ENCODE measurements around the gene KLF14. TPM values are rescaled to one million over a fixed set of nuclear protein-coding genes. Genes with fewer than 3 reads are reported as not detected.
A peak's percentile ranks its signal among the peaks of the same experiment; 100 is the strongest.
"Not testable (repeated sequence)": the region's sequence is repeated elsewhere in the genome, so short reads cannot be mapped to it uniquely, and the experiment has no call there.

The KLF14 gene
- not detected in 3 replicates for total RNA-seq (2021)
- not detected for Bru-seq, nascent RNA
- long read RNA-seq, experiment 1, partial matches to known transcripts = 0 of 1 reads
- long read RNA-seq, experiment 1, other reads (novel, unspliced or antisense) = 0 of 1 reads
- long read RNA-seq, experiment 2 = 0 reads
- long read RNA-seq, experiment 3 = 0 reads

DNA sequence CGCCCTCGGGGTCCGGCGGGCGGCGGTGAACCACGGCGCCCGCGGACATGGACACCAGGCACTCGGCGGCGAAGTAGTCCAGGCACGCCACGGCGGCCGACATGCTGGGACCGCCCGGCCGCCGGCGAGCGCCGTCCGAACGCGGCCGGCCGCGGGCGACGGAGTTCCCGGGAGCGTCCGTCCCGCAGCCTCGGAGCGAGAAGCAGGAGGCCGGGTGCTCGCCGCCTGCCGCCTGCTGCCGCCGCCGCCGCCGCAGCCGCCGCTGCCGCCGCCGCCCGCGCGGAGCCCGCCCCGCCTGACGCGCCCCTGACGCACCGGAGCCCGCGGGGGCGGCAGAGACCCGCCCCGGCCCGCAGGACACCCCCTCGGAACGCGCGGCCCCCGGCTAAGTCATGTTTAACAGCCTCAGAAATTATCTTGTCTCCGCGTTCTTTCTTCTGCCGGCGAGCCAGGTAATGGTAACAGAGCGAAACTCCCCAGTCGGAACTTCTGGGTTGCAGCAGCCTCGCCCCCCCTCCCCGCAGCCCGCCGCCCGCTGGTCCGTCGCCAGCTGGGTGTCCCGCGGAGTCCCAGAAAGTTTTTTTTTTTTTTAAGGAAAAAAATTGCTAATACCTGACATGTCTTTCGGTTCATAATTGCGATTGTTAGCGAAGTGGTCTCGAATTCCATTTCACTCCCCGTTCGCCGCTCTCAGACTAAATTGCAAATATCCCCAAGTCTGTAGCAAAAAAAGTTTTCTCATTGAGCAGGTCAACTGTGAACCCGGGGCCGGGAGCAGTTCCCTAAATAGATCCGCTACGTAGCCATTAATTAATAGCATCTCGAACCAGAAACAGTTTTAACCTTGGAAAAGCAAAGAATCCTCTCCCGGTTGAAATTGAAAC lies at the start of gene KLF14:
KLF14 (minus strand) TSS at position 277 of the 884 bp plus-strand sequence; CDS start at position 103, 174 bp downstream.
- ChIA-PET CTCF (interaction anchor here (0.8 to 3.2 kb wide), 4 partner anchors 23 to 662 kb away, joined by 3 to 20 read pairs (median 7); partner anchors contain the start of gene TMEM209), POLR2A (interaction anchor here (1.5 kb wide), 1 partner anchor 24 kb away, joined by 3 read pairs; no protein-coding TSS in a partner anchor)
- Mint-ChIP-seq H3K27ac (no peak within 1 kb of the TSS), H3K27me3 (ENCODE audit: low read depth) (peaks cover 90% of the 10 kb centered on the region), H3K4me1 (peaks cover 11% of the 10 kb centered on the region), H3K4me3 (peak within 1 kb of the TSS; percentile 82), H3K36me3 (no peaks in the 10 kb centered on the region), H3K9me3 (no peaks in the 10 kb centered on the region)
- no peak for TF ChIP-seq AR (CRISPR knock-in tag; IDR thresholded peaks at IDR 0.05)
- TF ChIP-seq HMGXB4 (CRISPR knock-in tag; IDR thresholded peaks at IDR 0.05) = 0 out of 2 replicates have a peak, but pooled peaks have one; percentile 6
- TF ChIP-seq, protein P1, sequence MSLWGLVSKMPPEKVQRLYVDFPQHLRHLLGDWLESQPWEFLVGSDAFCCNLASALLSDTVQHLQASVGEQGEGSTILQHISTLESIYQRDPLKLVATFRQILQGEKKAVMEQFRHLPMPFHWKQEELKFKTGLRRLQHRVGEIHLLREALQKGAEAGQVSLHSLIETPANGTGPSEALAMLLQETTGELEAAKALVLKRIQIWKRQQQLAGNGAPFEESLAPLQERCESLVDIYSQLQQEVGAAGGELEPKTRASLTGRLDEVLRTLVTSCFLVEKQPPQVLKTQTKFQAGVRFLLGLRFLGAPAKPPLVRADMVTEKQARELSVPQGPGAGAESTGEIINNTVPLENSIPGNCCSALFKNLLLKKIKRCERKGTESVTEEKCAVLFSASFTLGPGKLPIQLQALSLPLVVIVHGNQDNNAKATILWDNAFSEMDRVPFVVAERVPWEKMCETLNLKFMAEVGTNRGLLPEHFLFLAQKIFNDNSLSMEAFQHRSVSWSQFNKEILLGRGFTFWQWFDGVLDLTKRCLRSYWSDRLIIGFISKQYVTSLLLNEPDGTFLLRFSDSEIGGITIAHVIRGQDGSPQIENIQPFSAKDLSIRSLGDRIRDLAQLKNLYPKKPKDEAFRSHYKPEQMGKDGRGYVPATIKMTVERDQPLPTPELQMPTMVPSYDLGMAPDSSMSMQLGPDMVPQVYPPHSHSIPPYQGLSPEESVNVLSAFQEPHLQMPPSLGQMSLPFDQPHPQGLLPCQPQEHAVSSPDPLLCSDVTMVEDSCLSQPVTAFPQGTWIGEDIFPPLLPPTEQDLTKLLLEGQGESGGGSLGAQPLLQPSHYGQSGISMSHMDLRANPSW (CRISPR knock-in tag; conservative IDR thresholded peaks at IDR 0.05; ENCODE audit: low read depth) = no peak
- DNase-seq (ENCODE audit: low spot score) (peak; percentile 33), ATAC-seq (peak; percentile 31)

- Mint-ChIP-seq H3K27me3 (ENCODE audit: low read depth) (no peaks in the 10 kb centered on the region), H3K36me3 (no peaks in the 10 kb centered on the region), H3K4me3 (no peak overlapping the region), H3K27ac (no peak overlapping the region), H3K9me3 (no peaks in the 10 kb centered on the region), H3K4me1 (no peaks in the 10 kb centered on the region)
- POLR2A ChIA-PET = no interaction called here
- TF ChIP-seq SMAD4 (CRISPR knock-in tag; IDR thresholded peaks at IDR 0.05) (no peak), ZNF232 (CRISPR knock-in tag; IDR thresholded peaks at IDR 0.05) (no peak), ZNF219 (CRISPR knock-in tag; IDR thresholded peaks at IDR 0.05; ENCODE audit: borderline replicate concordance) (no peak), NR3C1 (CRISPR knock-in tag; conservative IDR thresholded peaks at IDR 0.05; ENCODE audit: low read depth) (no peak)
- TF ChIP-seq, protein P2, sequence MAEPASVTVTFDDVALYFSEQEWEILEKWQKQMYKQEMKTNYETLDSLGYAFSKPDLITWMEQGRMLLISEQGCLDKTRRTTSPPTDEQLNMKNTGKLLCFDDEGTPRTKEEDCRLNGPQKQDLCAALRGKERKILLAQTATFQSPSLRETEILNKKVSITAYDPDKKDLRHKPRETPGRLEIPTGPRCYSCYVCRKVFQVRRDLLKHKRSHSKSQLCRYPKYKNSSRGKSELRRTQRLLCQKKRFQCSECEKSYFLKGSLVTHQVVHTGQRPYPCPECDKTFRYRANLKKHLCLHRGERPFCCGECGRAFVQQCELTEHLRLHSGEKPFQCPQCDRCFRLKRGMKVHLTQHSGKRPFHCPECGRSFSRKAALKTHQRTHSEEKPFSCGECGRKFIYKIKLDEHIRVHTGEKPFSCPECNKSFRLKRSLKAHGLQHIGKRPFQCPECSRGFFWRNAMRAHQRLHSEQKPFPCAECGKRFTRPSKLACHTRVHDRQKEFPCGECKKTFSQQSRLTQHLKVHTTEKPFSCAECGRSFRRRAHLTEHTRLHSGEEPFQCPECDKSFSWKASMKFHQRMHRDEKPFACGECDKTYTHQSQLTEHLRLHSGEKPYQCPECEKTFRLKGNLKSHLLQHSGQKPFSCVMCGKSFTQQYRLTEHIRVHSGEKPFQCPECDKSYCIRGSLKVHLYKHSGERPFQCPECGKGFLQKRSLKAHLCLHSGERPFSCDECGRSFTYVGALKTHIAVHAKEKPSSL (CRISPR knock-in tag; conservative IDR thresholded peaks at IDR 0.05) = no peak
- no peak for DNase-seq (ENCODE audit: low spot score)
- no peak for ATAC-seq
- CTCF ChIA-PET = no interaction called here
These were observed 47.3 kb upstream of the KLF14 start for GRCh38 chr7:130781346-130781745.

DNA sequence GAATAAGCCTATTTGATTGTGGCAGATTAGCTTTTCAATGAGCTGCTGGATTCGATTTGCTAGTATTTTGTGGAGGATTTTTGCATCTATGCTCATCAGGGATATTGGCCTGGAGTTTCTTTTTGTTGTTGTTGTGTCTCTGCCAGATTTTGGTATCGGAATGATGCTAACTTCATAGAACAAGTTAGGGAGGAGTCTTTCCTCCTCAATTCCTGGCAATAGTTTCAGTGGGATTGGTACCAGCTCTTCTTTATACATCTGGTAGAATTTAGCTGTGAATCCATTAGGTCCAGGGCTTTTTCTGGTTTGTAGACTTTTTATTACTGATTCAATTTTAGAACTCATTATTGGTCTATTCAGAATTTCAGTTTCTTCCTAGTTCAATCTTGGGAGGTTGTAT lies 43.4 kb upstream of the KLF14 start:
- no peak for DNase-seq (ENCODE audit: low spot score)
- ChIA-PET CTCF (no interaction called here), POLR2A (no interaction called here)

GRCh38 chr7:130772456-130772855 lies 38.4 kb upstream of the KLF14 start:
- DNase-seq (ENCODE audit: low spot score); H3K27ac Mint-ChIP-seq; POLR2A ChIA-PET; H3K27me3 Mint-ChIP-seq (ENCODE audit: low read depth); CTCF ChIA-PET; ATAC-seq; H3K4me3 Mint-ChIP-seq; H3K4me1 Mint-ChIP-seq: not testable (repeated sequence)
- Mint-ChIP-seq H3K36me3 (peaks cover 46% of the 10 kb centered on the region), H3K9me3 (peaks cover 58% of the 10 kb centered on the region)

More for the DNA sequence above, 43.4 kb upstream of the KLF14 start:
- no peak for TF ChIP-seq OVOL2 (CRISPR knock-in tag; IDR thresholded peaks at IDR 0.05; ENCODE audit: borderline replicate concordance)
- TF ChIP-seq CREB1 (CRISPR knock-in tag; IDR thresholded peaks at IDR 0.05) = no peak
- no peak for TF ChIP-seq NR1H2 (CRISPR knock-in tag; IDR thresholded peaks at IDR 0.05)
- no peak for TF ChIP-seq TCF7 (CRISPR knock-in tag; IDR thresholded peaks at IDR 0.05; ENCODE audit: low read depth)
- TF ChIP-seq ZNF219 (CRISPR knock-in tag; IDR thresholded peaks at IDR 0.05; ENCODE audit: borderline replicate concordance) = no peak
- TF ChIP-seq ELF4 (CRISPR knock-in tag; IDR thresholded peaks at IDR 0.05; ENCODE audit: low read depth) = no peak
- no peak for TF ChIP-seq ZNF232 (CRISPR knock-in tag; IDR thresholded peaks at IDR 0.05)
- no peak for TF ChIP-seq ZNF317 (CRISPR knock-in tag; IDR thresholded peaks at IDR 0.05; ENCODE audit: borderline replicate concordance, low read depth)
- TF ChIP-seq, protein P3, sequence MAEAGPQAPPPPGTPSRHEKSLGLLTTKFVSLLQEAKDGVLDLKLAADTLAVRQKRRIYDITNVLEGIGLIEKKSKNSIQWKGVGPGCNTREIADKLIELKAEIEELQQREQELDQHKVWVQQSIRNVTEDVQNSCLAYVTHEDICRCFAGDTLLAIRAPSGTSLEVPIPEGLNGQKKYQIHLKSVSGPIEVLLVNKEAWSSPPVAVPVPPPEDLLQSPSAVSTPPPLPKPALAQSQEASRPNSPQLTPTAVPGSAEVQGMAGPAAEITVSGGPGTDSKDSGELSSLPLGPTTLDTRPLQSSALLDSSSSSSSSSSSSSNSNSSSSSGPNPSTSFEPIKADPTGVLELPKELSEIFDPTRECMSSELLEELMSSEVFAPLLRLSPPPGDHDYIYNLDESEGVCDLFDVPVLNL (CRISPR knock-in tag; IDR thresholded peaks at IDR 0.05; ENCODE audit: borderline replicate concordance, low read depth) = no peak
- H3K27me3 Mint-ChIP-seq (ENCODE audit: low read depth) = peaks cover 2% of the 10 kb centered on the region; the same call in 1 of the 2 replicates
- H3K4me1 Mint-ChIP-seq = no peaks in the 10 kb centered on the region
- H3K4me3 Mint-ChIP-seq = no peak overlapping the region
- no peak for ATAC-seq
- peaks cover 13% of the 10 kb centered on the region for H3K9me3 Mint-ChIP-seq
- peaks cover 7% of the 10 kb centered on the region for H3K36me3 Mint-ChIP-seq
- H3K27ac Mint-ChIP-seq = no peak overlapping the region
